Psoas muscle (tissue), 8 donors: ENCODE results near the gene SKIC2. TPM values are rescaled to one million over a fixed set of nuclear protein-coding genes. Genes with fewer than 3 reads are reported as not detected.

ENCODE experiments used
- ATAC-seq, 4 donors: fragments of 200-7000 bp; cut with Tn5 transposase; one replicate each; pipeline ENCODE4 v1.9.1; 2020; ENCODE audit warnings: moderate library complexity in 3 of 4, mild to moderate bottlenecking in 2 of 4
- DNase-seq, 2 donors: peaks; one replicate each; pipeline ENCODE4 v3.0.0-alpha.2; 2020
- H3K27ac ChIP-seq: fragments of 200-600 bp; one replicate; pipeline ENCODE4 v1.8.0; 2022
- H3K27me3 ChIP-seq, 3 donors: fragments of 200-600 bp in 1 of 3; one replicate each; pipeline versions ENCODE4 v1.6.1 to v1.8.0; 2013 to 2022; ENCODE audit warnings: low read length in 2 of 3, mild to moderate bottlenecking in 2 of 3, moderate library complexity in 1 of 3; ENCODE audit not compliant: insufficient read depth in 3 of 3
- H3K36me3 ChIP-seq, 2 donors: fragments of 200-600 bp in 1 of 2; one replicate each; pipeline versions ENCODE4 v1.6.1 to v1.8.0; 2013 to 2022; ENCODE audit warnings: low read depth in 1 of 2, mild to moderate bottlenecking in 1 of 2, moderate library complexity in 1 of 2; ENCODE audit not compliant: insufficient read depth in 1 of 2
- H3K4me1 ChIP-seq: fragments of 200-600 bp; one replicate; pipeline ENCODE4 v1.8.0; 2022
- H3K4me3 ChIP-seq: fragments of 200-600 bp; one replicate; pipeline ENCODE4 v1.8.0; 2022; ENCODE audit warnings: mild to moderate bottlenecking
- H3K9me3 ChIP-seq: fragments of 200-600 bp; one replicate; pipeline ENCODE4 v1.8.0; 2022
- WGBS, 3 donors: extraction: QIAGEN DNeasy Blood & Tissue Kit; methylation state at CpG; one replicate each; pipeline versions ENCODE4 v1.1.6 to v1.1.7; 2013; 5-methylcytosine and 5-hydroxymethylcytosine counted together
- intact Hi-C, 2 donors: fragments of 100-400 bp; cut with DNase I; formaldehyde crosslinking; loops; one replicate each; pipeline versions ENCODE4 v1.11.0 to v1.14.2; 2022
- polyA plus RNA-seq, 3 donors: library from polyadenylated mRNA; stranded (reverse); fragments of 200-250 nt; gene quantifications; one replicate each; pipeline ENCODE4 v1.2.3, GENCODE V29; 2013
- total RNA-seq, 4 donors: library from RNA; stranded (reverse); fragmentation: NEBNext Ultra II Directional in 2 of 4; extraction: Animal tissue kit (Norgen Biotek cat#: 25700) in 2 of 4; gene quantifications; one replicate each; pipeline versions ENCODE4 v1.2.1 to v1.2.4, GENCODE V29; 2021 to 2023
- TF ChIP-seq, protein P1 (sequence below): fragments of 200-600 bp; IDR thresholded peaks from one replicate; pipeline ENCODE4 v1.8.0; 2022; ENCODE audit warnings: antibody characterized with exemption
- donor health status: healthy with polysubstance abuse.
- donor health status: DM: no; HTN: no; CAD: no; lungs with moderate emphysema.
- donor health status: Bipolar disorder and iron deficiency.
- donor health status: healthy.
- donor health status: DM: yes; HTN: yes; CAD: no.
- donor health status: DM: no; HTN: no; CAD: no.
- donor health status: DM: no; HTN: no; CAD: no.
- donor health status: DM: yes; HTN: yes; CAD: no.

Gene SKIC2
- total and polyA plus RNA-seq, 7 donors = 26.9 to 36.6 (median 30.2) TPM

DNA sequence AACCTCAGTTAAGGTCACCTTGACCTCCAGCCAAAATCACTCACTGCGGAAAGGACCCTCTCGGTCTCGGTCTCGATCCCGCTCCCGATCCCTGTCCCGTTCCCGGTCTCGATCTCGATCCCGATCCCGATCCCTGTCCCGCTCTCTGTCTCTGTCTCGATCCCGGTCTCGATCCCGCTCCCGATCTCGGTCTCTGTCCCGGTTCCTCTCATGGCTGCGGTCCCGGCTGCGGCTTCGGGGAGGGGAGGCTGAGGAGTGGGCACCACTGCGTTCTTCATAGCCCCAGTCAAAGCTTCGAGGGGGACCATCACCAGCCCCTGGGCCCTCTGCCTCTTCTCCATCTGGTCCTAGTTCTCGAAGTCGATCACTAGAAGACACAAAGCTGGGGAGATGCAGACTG, 4.5 kb upstream of the SKIC2 start:
- Histone ChIP-seq H3K9me3 (no peaks in the 10 kb centered on the region), H3K36me3 (peaks cover 0 to 66% of the 10 kb centered on the region in 2 donors), H3K4me3 (no peak overlapping the region), H3K27ac (no peak overlapping the region), H3K4me1 (peaks cover 10% of the 10 kb centered on the region), H3K27me3 (no peaks in the 10 kb centered on the region)
- intact Hi-C loops = loop anchor here (5.0 kb wide), 4 partner anchors 52 to 407 kb away; partner anchors contain the start of genes LY6G5C (in 2 of the 2), ATP6V1G2 (in 1 of the 2), CSNK2B (in 1 of the 2) and LY6G5B (in 1 of the 2)
- DNase-seq (no peak), ATAC-seq (no peak)
- TF ChIP-seq, protein P1, sequence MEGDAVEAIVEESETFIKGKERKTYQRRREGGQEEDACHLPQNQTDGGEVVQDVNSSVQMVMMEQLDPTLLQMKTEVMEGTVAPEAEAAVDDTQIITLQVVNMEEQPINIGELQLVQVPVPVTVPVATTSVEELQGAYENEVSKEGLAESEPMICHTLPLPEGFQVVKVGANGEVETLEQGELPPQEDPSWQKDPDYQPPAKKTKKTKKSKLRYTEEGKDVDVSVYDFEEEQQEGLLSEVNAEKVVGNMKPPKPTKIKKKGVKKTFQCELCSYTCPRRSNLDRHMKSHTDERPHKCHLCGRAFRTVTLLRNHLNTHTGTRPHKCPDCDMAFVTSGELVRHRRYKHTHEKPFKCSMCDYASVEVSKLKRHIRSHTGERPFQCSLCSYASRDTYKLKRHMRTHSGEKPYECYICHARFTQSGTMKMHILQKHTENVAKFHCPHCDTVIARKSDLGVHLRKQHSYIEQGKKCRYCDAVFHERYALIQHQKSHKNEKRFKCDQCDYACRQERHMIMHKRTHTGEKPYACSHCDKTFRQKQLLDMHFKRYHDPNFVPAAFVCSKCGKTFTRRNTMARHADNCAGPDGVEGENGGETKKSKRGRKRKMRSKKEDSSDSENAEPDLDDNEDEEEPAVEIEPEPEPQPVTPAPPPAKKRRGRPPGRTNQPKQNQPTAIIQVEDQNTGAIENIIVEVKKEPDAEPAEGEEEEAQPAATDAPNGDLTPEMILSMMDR = no peak
- 96 to 97% (median 96%) methylated on average over 28 of the region's 28 CpGs for whole genome bisulfite sequencing, 3 donors

DNA sequence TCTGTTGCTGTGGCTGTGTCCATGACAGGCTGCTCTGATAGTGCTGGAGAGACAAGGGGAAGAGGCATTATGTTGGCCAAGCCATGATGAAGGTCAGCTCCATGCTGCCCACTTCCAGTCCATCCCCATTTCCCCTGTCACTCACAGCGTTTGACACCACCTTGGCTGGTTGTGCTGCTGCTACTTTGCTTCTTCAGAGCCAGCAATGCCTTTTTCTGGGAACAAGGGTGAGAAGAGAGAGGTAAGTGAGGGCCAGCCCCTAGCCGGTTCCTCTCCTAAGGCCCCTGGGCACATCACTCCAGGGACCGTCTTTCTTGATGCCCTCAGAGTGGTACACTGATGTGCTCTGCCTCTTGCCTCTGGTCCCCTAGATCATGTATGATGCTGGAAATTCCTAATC, 2.2 kb upstream of the SKIC2 start:
- Histone ChIP-seq H3K4me3 (no peak overlapping the region), H3K27me3 (no peaks in the 10 kb centered on the region), H3K9me3 (no peaks in the 10 kb centered on the region), H3K4me1 (peaks cover 10% of the 10 kb centered on the region), H3K36me3 (peaks cover 0 to 77% of the 10 kb centered on the region in 2 donors), H3K27ac (no peak overlapping the region)
- intact Hi-C loops = no loop called here
- TF ChIP-seq, protein P1 = no peak
- 62 to 86% (median 65%) methylated on average over 3 of the region's 3 CpGs for WGBS, 3 donors
- DNase-seq (no peak), ATAC-seq (no peak)

DNA sequence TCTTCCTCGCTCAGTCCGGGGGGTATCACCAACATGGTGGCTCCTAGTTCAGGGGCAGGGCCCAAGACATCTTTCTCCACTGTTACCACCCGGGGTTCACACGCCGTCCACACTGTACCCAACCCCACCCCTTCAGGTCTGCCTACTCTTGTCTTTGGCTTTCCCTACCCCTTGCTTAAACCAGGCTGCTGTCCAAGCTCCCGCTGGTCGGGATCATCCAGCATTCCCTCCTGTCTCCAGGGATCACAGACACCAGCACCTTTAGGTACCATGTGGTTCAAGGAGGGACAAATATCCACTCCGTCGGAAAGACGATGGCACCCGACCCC, 599 bp upstream of the SKIC2 start:
- 6 to 9% (median 8%) methylated on average over 11 of the region's 11 CpGs for WGBS, 3 donors
- TF ChIP-seq, protein P1 = no peak
- Histone ChIP-seq H3K27me3 (no peaks in the 10 kb centered on the region), H3K9me3 (no peaks in the 10 kb centered on the region), H3K27ac (peak overlapping the region; percentile 89), H3K36me3 (peaks cover 3 to 77% of the 10 kb centered on the region in 2 donors), H3K4me3 (peak overlapping the region; percentile 88), H3K4me1 (peaks cover 10% of the 10 kb centered on the region)
- ATAC-seq = peak in 3 of 4 donors; percentile 1 to 3 (median 2)
- no peak for DNase-seq
- intact Hi-C loops = no loop called here

DNA sequence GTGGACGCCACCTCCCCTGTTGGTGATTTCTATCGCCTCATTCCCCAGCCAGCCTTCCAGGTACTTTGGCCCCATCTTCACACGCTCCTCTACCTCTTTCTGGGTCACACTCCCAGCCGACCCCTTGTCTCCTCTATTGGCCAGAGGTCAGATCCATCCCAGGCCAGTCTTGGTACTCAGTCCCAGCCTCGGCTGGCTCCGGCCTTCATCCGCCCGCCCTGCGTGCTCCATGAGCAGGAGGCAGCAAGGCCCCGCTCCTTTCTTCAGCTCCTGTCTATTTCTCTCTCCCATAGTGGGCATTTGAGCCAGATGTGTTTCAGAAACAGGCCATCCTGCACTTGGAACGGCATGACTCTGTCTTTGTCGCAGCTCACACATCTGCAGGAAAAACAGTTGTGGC, 2.6 kb downstream of the SKIC2 start:
- Histone ChIP-seq H3K27ac (no peak overlapping the region), H3K4me3 (no peak overlapping the region), H3K36me3 (peaks cover 10 to 77% of the 10 kb centered on the region in 2 donors), H3K27me3 (no peaks in the 10 kb centered on the region), H3K9me3 (no peaks in the 10 kb centered on the region), H3K4me1 (peaks cover 10% of the 10 kb centered on the region)
- no peak for DNase-seq
- TF ChIP-seq, protein P1 = no peak
- WGBS, 3 donors = 92 to 96% (median 93%) methylated on average over 12 of the region's 12 CpGs
- intact Hi-C loops = loop anchor here in 1 of 2 donors (10.0 kb wide), 1 partner anchor 417 kb away; the partner anchor contains the start of genes ATP6V1G2, DDX39B and NFKBIL1
- ATAC-seq = no peak

DNA sequence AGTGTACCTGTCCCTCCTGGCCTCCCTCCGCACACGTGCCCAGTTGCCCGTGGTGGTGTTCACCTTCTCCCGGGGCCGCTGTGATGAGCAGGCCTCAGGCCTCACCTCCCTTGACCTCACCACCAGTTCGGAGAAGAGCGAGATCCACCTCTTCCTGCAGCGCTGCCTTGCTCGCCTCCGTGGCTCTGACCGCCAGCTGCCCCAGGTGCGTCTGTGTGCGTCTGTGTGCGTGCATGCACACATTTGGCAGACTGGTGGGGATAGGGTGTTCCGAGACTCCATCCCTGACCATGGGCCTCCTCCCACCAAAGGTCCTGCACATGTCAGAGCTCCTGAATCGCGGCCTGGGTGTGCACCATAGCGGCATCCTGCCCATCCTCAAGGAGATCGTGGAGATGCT, 4.9 kb downstream of the SKIC2 start:
- Histone ChIP-seq H3K36me3 (peaks cover 10 to 90% of the 10 kb centered on the region in 2 donors), H3K9me3 (no peaks in the 10 kb centered on the region), H3K27me3 (no peaks in the 10 kb centered on the region), H3K4me3 (no peak overlapping the region), H3K4me1 (no peaks in the 10 kb centered on the region), H3K27ac (no peak overlapping the region)
- no peak for DNase-seq
- ATAC-seq = no peak
- intact Hi-C loops = loop anchor here in 1 of 2 donors (10.0 kb wide), 1 partner anchor 419 kb away; the partner anchor contains the start of genes ATP6V1G2, DDX39B and NFKBIL1
- 94 to 96% (median 94%) methylated on average over 19 of the region's 19 CpGs for WGBS, 3 donors
- TF ChIP-seq, protein P1 = no peak
